IPS-NIHi7 (cell line): ENCODE data around the gene SLC27A4.

Source experiments
- DNase-seq: peaks from one replicate; pipeline ENCODE4 v3.0.0; 2012; ENCODE audit warnings: mixed read lengths; ENCODE audit errors: extremely low spot score

The SLC27A4 gene

DNA sequence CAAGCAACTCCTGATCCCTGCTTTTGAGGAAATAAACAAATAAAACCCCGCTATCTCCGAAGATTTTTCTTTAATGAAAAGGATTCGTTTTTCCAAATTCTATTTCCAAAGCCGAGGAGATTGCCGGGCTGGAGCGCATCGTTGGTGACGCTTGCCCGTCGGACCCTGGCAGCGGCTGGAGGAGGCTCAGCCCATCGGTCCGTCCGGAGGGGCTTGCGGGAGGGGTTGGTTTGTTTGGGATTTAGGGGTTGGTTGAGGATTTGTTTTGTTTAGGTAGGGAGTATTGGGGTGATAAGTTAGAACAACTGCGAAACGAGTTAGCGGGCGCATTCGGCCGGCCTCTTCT lies 51.6 kb downstream of the SLC27A4 start:
- no peak for DNase-seq

DNA sequence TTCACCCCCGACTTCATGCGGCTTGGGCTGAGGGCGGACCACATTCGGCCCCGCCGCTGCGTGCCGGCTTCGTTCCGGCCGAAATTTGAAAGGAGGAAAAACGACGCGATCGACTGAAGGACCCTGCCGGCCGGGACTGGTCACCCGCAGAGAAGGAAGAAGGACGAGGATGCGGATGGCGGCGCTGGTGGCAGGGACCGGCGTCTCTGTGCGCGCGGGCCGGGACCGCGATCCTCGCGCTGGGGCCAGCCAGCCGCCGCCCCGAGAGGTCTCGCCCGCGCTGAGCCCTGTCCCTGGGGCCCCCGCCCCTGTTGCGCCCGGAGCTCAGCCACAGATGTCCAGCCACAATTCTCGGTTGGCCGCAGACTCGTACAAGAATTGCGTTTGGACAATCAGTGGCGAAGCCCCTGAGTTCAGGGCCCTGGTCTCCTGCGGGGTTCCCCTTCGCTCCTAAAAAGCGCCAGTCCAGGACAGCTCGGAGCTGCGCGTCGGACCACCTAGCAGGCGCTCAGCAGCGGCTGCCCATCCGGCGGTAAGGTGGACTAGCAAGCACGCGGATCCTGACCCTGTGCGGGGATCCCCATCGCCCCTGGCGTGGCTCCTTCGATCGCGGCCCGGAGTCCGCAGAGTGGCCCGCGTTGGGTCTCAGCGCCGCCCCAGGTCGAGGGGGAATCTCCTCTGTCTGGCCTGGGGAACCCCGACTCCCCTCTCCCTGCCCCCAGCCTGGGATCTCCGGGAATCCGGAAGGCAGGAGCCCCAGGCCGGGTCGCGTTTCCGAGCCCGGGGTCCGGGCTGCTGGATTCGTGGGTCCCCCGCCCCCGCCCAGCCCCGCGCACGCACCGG lies 52.2 kb downstream of the SLC27A4 start:
- no peak for DNase-seq

DNA sequence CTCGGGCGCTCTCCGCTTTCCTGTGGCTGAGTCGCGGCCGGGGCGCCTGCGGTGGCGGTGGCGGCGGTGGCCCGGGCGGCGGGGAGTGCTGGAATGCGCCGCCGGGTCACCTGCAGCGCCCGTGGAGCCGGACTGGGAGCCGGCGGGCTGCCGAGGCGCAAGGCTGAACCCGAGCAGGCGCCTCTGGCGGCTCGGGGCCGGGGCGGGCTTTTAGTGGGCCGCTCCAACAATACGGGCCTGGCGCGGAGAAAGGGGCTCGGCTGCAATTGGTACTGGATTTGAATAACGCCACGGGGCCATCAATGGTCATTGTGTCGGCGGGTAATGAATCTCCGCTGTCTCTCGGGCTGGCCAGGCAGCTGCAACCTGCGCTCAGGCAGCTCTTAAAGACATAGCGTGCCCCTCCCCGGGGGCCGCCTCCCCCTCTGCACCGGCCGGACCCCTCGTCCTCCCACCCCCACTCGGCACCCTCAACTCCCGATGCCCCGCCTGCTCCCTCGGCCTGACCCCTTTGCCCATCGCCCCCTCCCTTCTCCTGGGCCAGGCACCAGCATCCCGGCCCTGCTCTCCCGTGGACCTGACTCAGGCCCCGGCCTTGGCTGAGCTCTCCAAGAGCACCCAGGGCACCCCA lies 52.9 kb downstream of the SLC27A4 start:
- DNase-seq, result peak; percentile 71

DNA sequence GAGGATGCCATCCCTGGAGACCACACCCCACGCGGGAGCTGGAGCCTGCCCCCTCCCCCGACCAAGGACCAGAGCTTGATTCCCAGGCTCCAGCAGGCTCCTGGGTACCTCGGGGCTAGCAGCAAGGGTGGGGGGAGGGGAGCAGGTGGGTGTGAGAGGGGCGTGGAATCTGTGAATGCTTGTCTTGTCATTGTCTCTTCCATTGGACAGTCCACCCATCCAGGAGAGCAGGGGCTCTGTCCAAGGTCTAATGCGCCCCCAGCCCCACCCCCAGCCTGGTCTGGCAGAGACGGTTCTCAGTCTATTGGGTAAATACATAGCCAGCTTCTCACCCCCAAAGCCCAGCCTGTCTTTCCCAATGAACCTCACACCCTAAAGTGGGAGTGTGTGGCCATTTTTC lies 53.6 kb downstream of the SLC27A4 start:
- DNase-seq, result no peak

DNA sequence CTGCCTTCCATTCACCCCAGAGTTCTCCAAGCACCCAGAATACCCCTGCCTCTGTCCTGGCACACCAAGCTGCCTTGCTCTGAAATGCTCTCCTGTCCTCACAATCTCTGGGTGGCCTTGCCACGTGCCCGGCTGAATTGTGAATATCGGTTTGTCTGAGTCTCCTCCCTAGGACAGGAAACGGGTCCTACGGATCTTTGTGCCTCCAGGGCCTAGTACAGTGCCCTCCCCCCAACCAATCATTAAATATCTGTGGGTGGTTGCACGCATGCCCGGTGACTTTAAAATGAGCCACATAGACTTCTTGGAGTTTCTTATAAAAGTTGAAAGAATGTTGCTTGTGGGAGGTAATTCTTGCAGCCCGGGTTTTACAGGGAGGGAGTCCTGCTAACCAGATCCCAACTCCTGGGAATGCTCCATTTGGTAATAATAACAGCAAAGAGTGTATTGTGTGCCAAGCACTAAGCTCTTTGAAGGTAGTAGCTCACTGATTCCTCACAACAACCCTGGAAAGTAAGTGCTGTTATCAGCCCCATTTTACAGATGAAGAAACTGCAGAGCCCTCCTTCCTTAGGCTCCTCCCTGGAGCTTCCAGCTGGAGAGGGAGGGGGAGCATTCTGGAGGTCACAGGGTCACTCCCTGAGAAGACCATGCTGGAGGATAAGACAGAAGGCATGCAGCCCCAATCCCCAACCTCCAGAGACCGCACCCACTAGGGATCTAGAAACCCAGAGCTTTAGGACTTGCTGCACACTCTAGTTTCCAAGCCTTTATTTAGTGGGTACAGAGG lies 54.2 kb downstream of the SLC27A4 start:
- no peak for DNase-seq

DNA sequence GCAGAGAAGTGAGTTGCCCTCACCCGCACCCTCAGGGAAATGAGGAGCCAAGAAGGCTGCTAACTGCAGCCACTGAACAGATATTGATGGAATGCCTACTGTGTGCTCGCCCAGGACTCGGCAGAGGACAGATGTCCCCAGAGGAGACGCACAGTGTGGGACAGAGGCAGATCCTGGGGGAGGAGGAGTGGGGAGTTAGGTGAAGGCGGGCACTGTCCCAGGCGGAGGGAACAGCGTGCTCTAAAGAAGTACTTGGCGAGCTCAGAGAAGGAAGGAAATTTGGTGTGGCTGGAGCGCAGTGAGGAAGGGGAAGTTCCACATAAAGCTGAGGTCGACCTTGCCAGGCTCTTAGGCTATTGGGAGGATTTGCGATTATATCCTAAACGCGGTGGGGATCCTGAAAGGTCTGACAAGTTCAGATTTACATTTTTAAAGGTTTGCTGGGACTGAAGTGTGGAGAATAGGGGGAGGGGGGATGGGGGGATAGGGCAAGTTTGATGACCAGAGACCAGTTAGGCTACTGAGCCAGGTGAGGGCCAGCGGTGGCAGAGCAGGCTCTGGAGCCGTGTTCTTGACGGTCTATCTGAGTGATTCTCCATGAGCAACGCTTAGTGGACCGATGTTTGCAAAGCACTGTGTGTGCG lies 56.8 kb downstream of the SLC27A4 start:
- DNase-seq, result peak; percentile 72

DNA sequence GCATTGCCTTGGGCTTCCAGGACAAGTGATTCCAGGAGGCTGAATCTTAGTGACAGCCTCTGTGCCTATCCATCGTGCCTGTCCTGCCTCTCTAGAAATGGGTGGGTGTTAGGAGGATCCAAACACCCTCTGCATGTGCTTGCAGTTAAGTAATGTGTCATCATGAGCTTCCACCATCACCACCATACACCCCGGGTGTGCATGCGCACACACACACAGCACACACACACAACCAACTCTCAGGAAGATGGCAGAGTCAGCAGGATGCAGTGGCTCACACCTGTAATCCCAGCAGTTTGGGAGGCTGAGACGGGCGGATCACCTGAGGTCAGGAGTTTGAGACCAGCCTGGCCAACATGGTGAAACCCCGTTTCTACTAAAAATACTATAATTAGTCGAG lies 57.5 kb downstream of the SLC27A4 start:
- DNase-seq, result no peak

DNA sequence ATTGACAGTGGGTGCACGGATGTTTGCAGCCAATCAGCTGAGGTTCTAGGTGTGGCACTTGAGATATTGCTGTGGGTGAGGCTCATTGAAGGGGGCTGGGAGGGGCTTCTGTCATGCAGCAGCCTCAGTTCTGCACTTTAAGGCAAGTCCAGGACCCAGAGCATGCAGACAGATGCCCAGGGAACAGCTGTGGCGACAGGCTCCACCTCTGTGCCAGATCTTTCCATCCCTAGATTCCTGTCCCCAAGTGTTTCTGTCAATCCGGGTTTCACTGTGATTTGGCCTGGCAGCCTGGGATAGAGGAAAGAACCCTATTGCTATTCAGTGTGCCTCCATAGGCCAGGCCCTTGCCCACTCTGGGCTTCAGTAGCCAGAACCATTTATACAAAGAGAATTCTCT lies 59.5 kb downstream of the SLC27A4 start:
- DNase-seq, result no peak

DNA sequence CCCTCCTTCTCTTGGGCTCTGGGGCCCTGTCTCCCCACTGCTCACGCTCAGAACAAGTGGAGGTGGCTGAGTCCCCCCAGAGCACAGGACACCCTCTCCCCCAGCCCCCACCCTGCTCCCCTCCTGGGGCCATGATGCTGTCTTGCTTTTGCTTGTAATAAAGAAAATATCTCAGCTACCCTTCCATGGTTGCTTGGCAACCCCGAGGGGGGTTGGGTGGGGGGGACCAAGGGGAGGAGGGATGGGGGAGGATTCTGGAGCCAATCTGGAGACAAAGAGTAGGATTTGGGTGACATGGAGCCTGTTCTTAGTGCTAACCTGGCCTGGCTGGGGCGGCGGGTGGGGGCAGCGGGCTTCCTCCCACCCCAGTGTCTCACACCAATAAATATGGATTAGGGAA lies 64.2 kb downstream of the SLC27A4 start:
- DNase-seq, result no peak

DNA sequence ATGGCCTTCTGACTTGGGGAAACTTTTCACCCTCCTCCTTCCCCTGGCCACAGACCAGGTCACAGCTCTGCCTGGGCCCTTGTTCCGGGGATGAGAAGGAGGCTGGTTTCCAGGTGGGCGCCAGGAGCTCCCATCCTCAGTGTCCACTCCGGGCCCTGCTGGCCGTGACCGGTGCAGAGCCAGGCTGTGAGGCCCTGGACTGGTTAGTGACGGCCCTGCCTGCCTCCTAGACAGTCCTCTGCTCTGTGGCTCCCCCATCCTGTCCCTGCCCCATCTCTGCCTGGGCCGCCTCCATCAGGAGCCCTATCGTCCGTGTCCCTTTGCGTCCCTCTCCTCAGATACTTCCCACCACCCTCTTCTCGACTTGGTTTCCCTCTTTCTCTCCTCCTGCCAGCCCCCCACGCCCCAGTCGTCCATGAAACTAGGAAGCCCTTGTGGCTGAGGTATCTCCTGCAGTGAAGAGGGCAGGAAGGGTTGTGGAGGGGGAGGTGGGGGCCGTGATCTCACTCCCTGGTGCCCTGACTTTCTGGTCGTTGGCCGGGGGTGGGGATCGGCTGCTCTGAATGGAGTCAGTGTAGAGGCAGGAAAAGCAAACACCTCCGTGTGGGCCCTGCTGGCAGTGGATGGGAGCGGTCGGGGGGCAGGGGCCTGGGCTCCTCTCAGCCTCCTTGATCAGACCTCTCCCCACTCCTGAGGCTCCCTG lies 64.9 kb downstream of the SLC27A4 start:
- DNase-seq, result no peak

DNA sequence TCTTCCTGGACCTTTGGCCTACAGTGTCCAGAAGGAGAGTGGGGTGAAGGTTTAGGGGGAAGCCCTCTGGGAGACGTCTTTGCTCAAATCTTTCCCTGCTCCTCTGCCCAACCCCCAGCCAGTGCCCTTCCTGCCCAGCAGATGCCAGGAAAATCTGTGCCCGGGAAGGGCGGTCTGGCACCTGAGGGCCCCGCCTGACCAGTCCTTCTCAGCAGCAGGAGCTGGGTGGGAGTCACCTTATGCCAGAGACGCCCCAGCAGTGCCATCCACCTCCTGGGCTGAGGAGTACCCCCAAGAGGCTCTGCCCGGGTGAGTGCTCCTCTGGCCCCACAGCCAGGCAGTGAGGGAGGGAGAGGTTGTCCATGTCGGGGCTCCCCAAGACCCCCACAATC lies 65.4 kb downstream of the SLC27A4 start:
- no peak for DNase-seq

DNA sequence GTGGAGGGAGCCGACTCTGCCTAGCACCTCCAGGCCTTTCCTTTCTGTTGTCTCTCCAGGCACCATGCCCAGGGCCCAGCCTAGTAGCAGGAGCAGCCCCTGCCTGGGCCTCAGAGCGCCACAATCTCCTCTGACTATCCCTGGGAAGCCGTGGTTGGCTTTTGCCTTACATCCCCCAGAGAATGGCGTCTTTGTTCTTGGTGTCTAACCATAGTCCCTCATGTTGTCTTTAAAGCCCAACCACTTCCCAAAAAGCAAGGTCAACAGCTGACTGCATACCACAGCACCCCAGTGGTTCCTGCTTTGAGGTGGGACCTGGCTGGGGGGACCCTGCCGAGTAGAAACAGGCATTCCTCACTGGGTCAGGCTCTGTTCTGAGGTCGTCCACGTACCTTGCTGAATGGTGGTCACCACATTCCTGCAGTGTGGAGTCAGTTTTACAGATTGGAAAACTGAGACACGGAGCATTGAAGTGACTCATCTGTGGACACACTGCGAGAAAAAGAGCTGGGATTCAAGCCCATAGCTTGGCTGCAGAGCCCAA lies 66.6 kb downstream of the SLC27A4 start:
- DNase-seq, result no peak

DNA sequence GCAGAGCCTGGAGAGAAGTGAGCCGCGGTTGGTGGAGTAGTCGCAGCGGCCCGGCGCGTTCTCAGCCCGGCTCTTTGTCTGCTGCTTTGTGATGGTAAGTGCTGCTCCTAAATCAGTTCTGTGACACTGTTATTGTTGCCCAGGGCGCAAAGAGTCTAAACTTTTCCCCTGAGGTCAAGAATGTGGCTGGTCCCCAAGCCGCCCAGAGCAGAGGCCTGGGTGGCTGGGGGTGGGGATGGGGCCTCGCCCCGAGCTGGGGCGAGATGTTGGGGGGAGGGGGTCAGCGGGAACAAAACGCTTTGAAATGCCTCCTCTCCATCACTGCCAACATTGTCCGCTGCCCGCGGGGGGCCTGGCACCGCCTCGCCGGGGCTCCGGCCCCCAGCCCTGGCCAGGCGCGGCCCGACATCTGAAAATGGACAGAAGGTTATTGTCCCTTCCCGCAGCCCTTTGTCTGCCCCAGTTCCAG lies 68.7 kb downstream of the SLC27A4 start:
- no peak for DNase-seq

DNA sequence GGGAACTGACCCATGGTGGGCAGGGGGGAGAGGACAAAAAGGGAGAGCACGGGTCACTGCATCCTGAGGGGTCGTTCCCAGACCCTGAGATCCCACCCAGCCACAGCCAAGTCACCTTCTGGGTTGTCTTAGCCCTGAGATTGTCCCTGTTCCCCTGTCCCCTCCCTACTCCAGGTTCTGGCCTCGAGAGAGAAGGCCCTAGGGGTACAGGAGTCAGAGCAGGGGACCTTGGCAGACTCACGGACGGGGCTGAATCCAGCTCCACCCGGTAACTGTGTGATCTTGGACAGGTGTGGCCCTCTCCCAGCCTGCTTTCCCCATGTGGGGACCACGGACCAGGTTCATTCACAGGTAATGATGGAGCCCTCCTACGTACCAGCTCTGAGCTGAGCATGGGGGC lies 69.1 kb downstream of the SLC27A4 start:
- DNase-seq, result no peak

DNA sequence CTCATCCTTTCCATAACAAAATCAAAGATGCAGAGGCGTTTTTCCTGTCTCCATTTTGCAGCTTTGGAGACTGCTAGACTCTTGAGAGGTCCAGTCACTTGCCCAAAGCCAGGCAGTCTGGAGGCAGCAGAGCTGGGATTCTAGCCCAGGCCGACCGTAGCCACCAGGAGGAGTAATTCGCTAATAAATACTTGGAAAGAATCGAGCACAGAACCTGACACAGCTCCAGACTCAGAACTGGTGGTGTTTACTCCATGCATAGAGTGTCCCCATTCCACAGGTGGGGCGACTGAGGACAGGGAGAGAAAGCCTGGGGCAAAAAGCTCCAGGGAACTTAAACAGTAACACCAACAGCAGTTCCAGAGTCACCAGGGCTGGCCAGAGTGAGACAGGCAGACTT lies 69.7 kb downstream of the SLC27A4 start:
- DNase-seq, result peak; percentile 52
